Measurements from ENCODE around the gene LGALS14. TPM values are rescaled to one million over a fixed set of nuclear protein-coding genes. Genes with fewer than 3 reads are reported as not detected.
"Not testable (repeated sequence)": the region's sequence is repeated elsewhere in the genome, so short reads cannot be mapped to it uniquely, and the experiment has no call there.

Gene LGALS14
- 1 to 10 TPM in 1 of 2 experiments, not detected in 1; 1.8 TPM for total RNA-seq

GRCh38 chr19:39704181-39705044, at the start of gene LGALS14:
LGALS14 (plus strand) TSS chr19:39704481; CDS start chr19:39704529, 48 bp downstream.
- DNase-seq (peak; percentile 23), ATAC-seq (peak; percentile 73)
- Mint-ChIP-seq H3K9me3 (no peaks in the 10 kb centered on the region), H3K27me3 (peaks cover 18% of the 10 kb centered on the region), H3K27ac (peak within 1 kb of the TSS; percentile 57), H3K36me3 (ENCODE audit: low read depth) (peaks cover 1% of the 10 kb centered on the region), H3K4me3 (no peak within 1 kb of the TSS), H3K4me1 (ENCODE audit: low read depth) (peaks cover 25% of the 10 kb centered on the region)
- intact Hi-C loops (cut with micrococcal nuclease), result no loop called here
- no peak for TF ChIP-seq CTCF (IDR thresholded peaks at IDR 0.05)
- ChIA-PET CTCF (interaction anchor here (2.0 kb wide), 1 partner anchor 153 kb away, joined by 5 read pairs; no protein-coding TSS in a partner anchor), POLR2A (no interaction called here)

GRCh38 chr19:39655613-39656012, 48.7 kb upstream of the LGALS14 start, which contains the start of gene LGALS16:
LGALS16 (plus strand) TSS chr19:39655913; CDS start chr19:39655962, 49 bp downstream.
- DNase-seq (no peak), ATAC-seq (no peak)
- H3K4me1 Mint-ChIP-seq (ENCODE audit: low read depth), result no peaks in the 10 kb centered on the region
- ChIA-PET POLR2A (no interaction called here), CTCF (no interaction called here)
- H3K4me3 Mint-ChIP-seq, result no peak within 1 kb of the TSS
- H3K27ac Mint-ChIP-seq, result no peak within 1 kb of the TSS
- H3K9me3 Mint-ChIP-seq, result no peaks in the 10 kb centered on the region
- H3K27me3 Mint-ChIP-seq, result peaks cover 36% of the 10 kb centered on the region
- intact Hi-C loops (cut with micrococcal nuclease), result no loop called here
- TF ChIP-seq CTCF (IDR thresholded peaks at IDR 0.05), result no peak
- H3K36me3 Mint-ChIP-seq (ENCODE audit: low read depth), result no peaks in the 10 kb centered on the region

GRCh38 chr19:39659791-39660190, 44.5 kb upstream of the LGALS14 start:
- no peak for TF ChIP-seq CTCF (IDR thresholded peaks at IDR 0.05)
- Mint-ChIP-seq H3K4me1 (ENCODE audit: low read depth) (no peaks in the 10 kb centered on the region), H3K27me3 (peaks cover 17% of the 10 kb centered on the region), H3K36me3 (ENCODE audit: low read depth) (no peaks in the 10 kb centered on the region), H3K27ac (no peak overlapping the region), H3K9me3 (no peaks in the 10 kb centered on the region), H3K4me3 (no peak overlapping the region)
- intact Hi-C loops (cut with micrococcal nuclease), result no loop called here
- ChIA-PET POLR2A (no interaction called here), CTCF (no interaction called here)
- no peak for ATAC-seq
- DNase-seq, result no peak

- no peak for TF ChIP-seq CTCF (IDR thresholded peaks at IDR 0.05)
- no peak overlapping the region for H3K4me3 Mint-ChIP-seq
- DNase-seq, result no peak
- no peaks in the 10 kb centered on the region for H3K36me3 Mint-ChIP-seq (ENCODE audit: low read depth)
- no peaks in the 10 kb centered on the region for H3K9me3 Mint-ChIP-seq
- H3K4me1 Mint-ChIP-seq (ENCODE audit: low read depth), result no peaks in the 10 kb centered on the region
- H3K27ac Mint-ChIP-seq, result no peak overlapping the region
- H3K27me3 Mint-ChIP-seq, result peaks cover 19% of the 10 kb centered on the region
- ChIA-PET CTCF (no interaction called here), POLR2A (no interaction called here)
- intact Hi-C loops (cut with micrococcal nuclease), result no loop called here
- ATAC-seq, result no peak
These were observed 43.6 kb upstream of the LGALS14 start for GRCh38 chr19:39660661-39661060.

GRCh38 chr19:39661565-39661964, 42.7 kb upstream of the LGALS14 start:
- no peak for TF ChIP-seq CTCF (IDR thresholded peaks at IDR 0.05)
- Mint-ChIP-seq H3K27me3 (peaks cover 21% of the 10 kb centered on the region), H3K9me3 (no peaks in the 10 kb centered on the region), H3K4me3 (no peak overlapping the region), H3K27ac (no peak overlapping the region), H3K4me1 (ENCODE audit: low read depth) (no peaks in the 10 kb centered on the region), H3K36me3 (ENCODE audit: low read depth) (no peaks in the 10 kb centered on the region)
- ChIA-PET CTCF (interaction anchor here (1.2 kb wide), 1 partner anchor 105 kb away, joined by 3 read pairs; no protein-coding TSS in a partner anchor), POLR2A (no interaction called here)
- ATAC-seq, result no peak
- intact Hi-C loops (cut with micrococcal nuclease), result no loop called here
- DNase-seq, result no peak

- H3K4me3 Mint-ChIP-seq; H3K27ac Mint-ChIP-seq; ATAC-seq; POLR2A ChIA-PET; H3K36me3 Mint-ChIP-seq (ENCODE audit: low read depth); DNase-seq; H3K4me1 Mint-ChIP-seq (ENCODE audit: low read depth); H3K9me3 Mint-ChIP-seq: not testable (repeated sequence)
- peaks cover 22% of the 10 kb centered on the region for H3K27me3 Mint-ChIP-seq
- CTCF ChIA-PET, result interaction anchor here (1.1 kb wide), 1 partner anchor 118 kb away, joined by 6 read pairs; no protein-coding TSS in a partner anchor
- intact Hi-C loops (cut with micrococcal nuclease), result loop anchor here (10.0 kb wide), 1 partner anchor 95 kb away; no protein-coding TSS in a partner anchor
These were observed 34.4 kb upstream of the LGALS14 start for GRCh38 chr19:39669860-39670259.

Data from activated CD8-positive, alpha-beta T cell treated with anti-CD3 and anti-CD28 coated beads for 36 hours (primary cell).